ENCODE results near the gene CSNK1G1.

CSNK1G1 gene

GRCh38 chr15:64191971-64192830, 163.8 kb downstream of the CSNK1G1 start:
- no peak for DNase-seq (ENCODE audit: low read depth)

- DNase-seq (ENCODE audit: low read depth), result no peak
Measured at GRCh38 chr15:64187396-64188191, 168.4 kb downstream of the CSNK1G1 start.

GRCh38 chr15:64185146-64185911, 170.6 kb downstream of the CSNK1G1 start:
- no peak for DNase-seq (ENCODE audit: low read depth)

GRCh38 chr15:64182859-64183370, 173.1 kb downstream of the CSNK1G1 start:
- DNase-seq (ENCODE audit: low read depth), result no peak

GRCh38 chr15:64180235-64180824, 175.6 kb downstream of the CSNK1G1 start:
- DNase-seq (ENCODE audit: low read depth), result no peak

- no peak for DNase-seq (ENCODE audit: low read depth)
Measured at GRCh38 chr15:64166102-64166890, 189.7 kb downstream of the CSNK1G1 start.

- no peak for DNase-seq (ENCODE audit: low read depth)
Measured at GRCh38 chr15:64164436-64164835, 191.5 kb downstream of the CSNK1G1 start.

- DNase-seq (ENCODE audit: low read depth), result no peak
Measured at GRCh38 chr15:64163659-64164362, 192.2 kb downstream of the CSNK1G1 start.

- DNase-seq (ENCODE audit: low read depth), result peak; percentile 96
Measured at GRCh38 chr15:64162869-64163658, 192.9 kb downstream of the CSNK1G1 start, which contains the start of gene PPIB. TSS of gene PPIB (minus strand) at chr15:64163022. CDS start at chr15:64162986, 36 bp downstream.

GRCh38 chr15:64162478-64162868, 193.5 kb downstream of the CSNK1G1 start:
- peak; percentile 22 for DNase-seq (ENCODE audit: low read depth)

- no peak for DNase-seq (ENCODE audit: low read depth)
Measured at GRCh38 chr15:64161688-64162477, 194.1 kb downstream of the CSNK1G1 start.

GRCh38 chr15:64158363-64159134, 197.4 kb downstream of the CSNK1G1 start:
- no peak for DNase-seq (ENCODE audit: low read depth)

- no peak for DNase-seq (ENCODE audit: low read depth)
Measured at GRCh38 chr15:64157599-64158125, 198.3 kb downstream of the CSNK1G1 start.

GRCh38 chr15:64156652-64157331, 199.2 kb downstream of the CSNK1G1 start:
- DNase-seq (ENCODE audit: low read depth), result no peak

- DNase-seq (ENCODE audit: low read depth), result no peak
Measured at GRCh38 chr15:64155802-64156651, 199.9 kb downstream of the CSNK1G1 start.

All from stimulated activated CD8-positive, alpha-beta memory T cell treated with anti-CD3 and anti-CD28 coated beads, Interleukin-4, amount 100 ng/mL, for 24 hours (primary cell).